Stomach (tissue), 9 donors: Measurements from ENCODE around the gene ETV6. TPM values are rescaled to one million over a fixed set of nuclear protein-coding genes. Genes with fewer than 3 reads are reported as not detected.

Source experiments
- DNase-seq, 2 donors: peaks; one replicate each; pipeline versions ENCODE4 v3.0.0 to v3.0.0-alpha.2; 2013 to 2019
- H3K27ac ChIP-seq, 5 donors: fragments of 200-600 bp in 4 of 5; sonication (generic) in 4 of 5; one replicate each; pipeline ENCODE4 v1.5.1; 2013 to 2019; ENCODE audit warnings: mild to moderate bottlenecking in 1 of 5, moderate library complexity in 1 of 5
- H3K27me3 ChIP-seq, 3 donors: fragments of 200-600 bp; sonication (generic); one replicate each; pipeline ENCODE4 v1.5.1; 2017 to 2019; ENCODE audit warnings: mixed run types in 1 of 3
- H3K36me3 ChIP-seq, 4 donors: fragments of 200-600 bp; sonication (generic); 1 replicate in 3 of 4; 2 replicates in 1 of 4; pipeline ENCODE4 v1.5.1; 2016 to 2019
- H3K4me1 ChIP-seq, 4 donors: fragments of 200-600 bp; sonication (generic); one replicate each; pipeline ENCODE4 v1.5.1; 2016 to 2019
- H3K4me3 ChIP-seq, 4 donors: fragments of 200-600 bp; sonication (generic) in 3 of 4; one replicate each; pipeline ENCODE4 v1.5.1; 2016 to 2019; ENCODE audit warnings: mild to moderate bottlenecking in 1 of 4
- H3K9me3 ChIP-seq, 4 donors: fragments of 200-600 bp; sonication (generic); one replicate each; pipeline ENCODE4 v1.5.1; 2016 to 2019
- EP300 ChIP-seq: sonication (generic); formaldehyde crosslinking; IDR thresholded peaks from one replicate; pipeline ENCODE4 v1.6.1; 2017; ENCODE audit warnings: antibody characterized with exemption
- POLR2A ChIP-seq, 4 donors: fragments of 450-650 bp; IDR thresholded peaks; one replicate each; pipeline ENCODE4 v1.6.1; 2016; ENCODE audit warnings: antibody characterized with exemption in 4 of 4, control low read depth in 2 of 4, mild to moderate bottlenecking in 1 of 4, moderate library complexity in 1 of 4
- POLR2AphosphoS5 ChIP-seq, 3 donors: sonication (generic); formaldehyde crosslinking; IDR thresholded peaks; one replicate each; pipeline ENCODE4 v1.6.1; 2016; ENCODE audit warnings: antibody characterized with exemption in 3 of 3
- whole genome bisulfite sequencing, 5 donors: extraction: QIAGEN DNeasy Blood & Tissue Kit in 3 of 5; methylation state at CpG; one replicate each; pipeline versions ENCODE4 v1.1.5 to v1.1.7; 2013 to 2018; 5-methylcytosine and 5-hydroxymethylcytosine counted together
- intact Hi-C: fragments of 100-400 bp; cut with DNase I; formaldehyde crosslinking; loops from one replicate; pipeline ENCODE4 v1.15.1; 2023; ENCODE audit warnings: low total_unique reads
- polyA plus RNA-seq, 3 donors: library from polyadenylated mRNA; stranded (reverse); fragments of 200-250 nt; gene quantifications; one replicate each; pipeline ENCODE4 v1.2.3, GENCODE V29; 2013
- total RNA-seq, 5 donors: library from RNA; depleted of rRNA; stranded (reverse); fragments of >200 nt; gene quantifications; one replicate each; pipeline versions ENCODE4 v1.1.0 to v1.2.3, GENCODE V29; 2014 to 2016
- TF ChIP-seq, protein P1 (sequence below), 7 experiments: fragments of 450-650 bp in 4 of 7; fragments of 200-600 bp in 3 of 7; sonication (generic) in 3 of 7; IDR thresholded peaks; one replicate each; pipeline ENCODE4 v1.5.1; 2016 to 2019; ENCODE audit warnings: antibody characterized with exemption in 7 of 7, control low read depth in 2 of 7, mild to moderate bottlenecking in 1 of 7
- donor health status: healthy with polysubstance abuse.
- donor health status: Bipolar disorder and iron deficiency.
- donor health status: healthy.

Gene ETV6
- total and polyA plus RNA-seq, 8 donors = 4.1 to 60.3 (median 13.4) TPM

DNA sequence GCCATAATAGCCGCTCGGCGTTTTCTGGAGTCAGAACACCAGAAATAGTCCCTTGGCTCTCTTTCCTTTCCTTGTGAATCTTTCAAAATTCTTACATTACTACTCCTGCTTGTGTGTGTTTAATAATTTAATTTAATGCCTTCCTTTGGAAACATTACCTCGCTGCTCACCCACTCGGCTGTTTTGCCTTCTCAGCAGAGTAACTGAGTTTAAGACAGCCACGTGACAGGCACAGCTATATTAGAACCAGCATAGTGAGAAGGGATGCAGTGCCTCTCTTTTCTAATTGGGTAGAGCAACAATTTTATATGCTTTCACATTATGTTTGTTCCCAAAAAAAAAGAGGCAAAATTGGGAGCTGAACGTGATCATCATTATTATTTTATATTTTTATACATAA lies 107.6 kb downstream of the ETV6 start:
- TF ChIP-seq POLR2AphosphoS5 (IDR thresholded peaks at IDR 0.05) = no peak
- no peaks in the 10 kb centered on the region for H3K27me3 ChIP-seq
- H3K4me3 ChIP-seq = no peak overlapping the region
- H3K36me3 ChIP-seq = peaks cover 0 to 43% (median 17%) of the 10 kb centered on the region in 4 donors
- H3K4me1 ChIP-seq = peaks cover 16 to 79% (median 57%) of the 10 kb centered on the region in 4 donors
- no peaks in the 10 kb centered on the region for H3K9me3 ChIP-seq
- intact Hi-C loops = no loop called here
- DNase-seq = no peak
- H3K27ac ChIP-seq = peak overlapping the region in 4 of 5 donors; percentile 81 to 88 (median 83)
- 78 to 91% (median 84%) methylated on average over 7 of the region's 7 CpGs for WGBS, 5 donors

DNA sequence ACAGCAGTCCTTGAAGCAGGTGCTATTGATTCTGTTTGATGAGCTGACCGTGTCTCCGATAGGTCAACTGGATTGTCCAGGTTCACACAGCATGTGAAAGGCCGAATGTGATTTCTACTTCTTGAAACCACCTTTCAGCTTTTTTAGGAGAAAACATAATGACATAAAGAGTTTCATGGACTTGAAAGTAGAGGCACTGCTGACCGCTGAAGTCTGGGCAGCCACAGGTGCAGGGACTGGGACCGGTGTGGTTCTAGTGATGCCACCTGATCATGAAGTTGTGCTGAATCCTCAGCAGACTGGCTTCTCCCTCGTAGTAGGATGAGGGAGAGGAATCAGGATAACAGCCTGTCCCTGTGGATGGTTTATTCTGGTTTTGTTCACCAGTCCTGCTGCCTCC lies 108.1 kb downstream of the ETV6 start:
- DNase-seq = no peak
- Histone ChIP-seq H3K4me3 (no peak overlapping the region), H3K9me3 (no peaks in the 10 kb centered on the region), H3K36me3 (peaks cover 0 to 41% (median 17%) of the 10 kb centered on the region in 4 donors), H3K27me3 (no peaks in the 10 kb centered on the region), H3K27ac (peak overlapping the region in 4 of 5 donors; percentile 81 to 88 (median 83)), H3K4me1 (peaks cover 21 to 79% (median 59%) of the 10 kb centered on the region in 4 donors)
- WGBS, 5 donors = 92 to 97% (median 95%) methylated on average over 6 of the region's 6 CpGs
- no peak for TF ChIP-seq POLR2AphosphoS5 (IDR thresholded peaks at IDR 0.05)
- TF ChIP-seq, protein P1, sequence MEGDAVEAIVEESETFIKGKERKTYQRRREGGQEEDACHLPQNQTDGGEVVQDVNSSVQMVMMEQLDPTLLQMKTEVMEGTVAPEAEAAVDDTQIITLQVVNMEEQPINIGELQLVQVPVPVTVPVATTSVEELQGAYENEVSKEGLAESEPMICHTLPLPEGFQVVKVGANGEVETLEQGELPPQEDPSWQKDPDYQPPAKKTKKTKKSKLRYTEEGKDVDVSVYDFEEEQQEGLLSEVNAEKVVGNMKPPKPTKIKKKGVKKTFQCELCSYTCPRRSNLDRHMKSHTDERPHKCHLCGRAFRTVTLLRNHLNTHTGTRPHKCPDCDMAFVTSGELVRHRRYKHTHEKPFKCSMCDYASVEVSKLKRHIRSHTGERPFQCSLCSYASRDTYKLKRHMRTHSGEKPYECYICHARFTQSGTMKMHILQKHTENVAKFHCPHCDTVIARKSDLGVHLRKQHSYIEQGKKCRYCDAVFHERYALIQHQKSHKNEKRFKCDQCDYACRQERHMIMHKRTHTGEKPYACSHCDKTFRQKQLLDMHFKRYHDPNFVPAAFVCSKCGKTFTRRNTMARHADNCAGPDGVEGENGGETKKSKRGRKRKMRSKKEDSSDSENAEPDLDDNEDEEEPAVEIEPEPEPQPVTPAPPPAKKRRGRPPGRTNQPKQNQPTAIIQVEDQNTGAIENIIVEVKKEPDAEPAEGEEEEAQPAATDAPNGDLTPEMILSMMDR (IDR thresholded peaks at IDR 0.05) = no peak
- no peak for TF ChIP-seq EP300
- TF ChIP-seq POLR2A (IDR thresholded peaks at IDR 0.05) = no peak
- intact Hi-C loops = no loop called here

DNA sequence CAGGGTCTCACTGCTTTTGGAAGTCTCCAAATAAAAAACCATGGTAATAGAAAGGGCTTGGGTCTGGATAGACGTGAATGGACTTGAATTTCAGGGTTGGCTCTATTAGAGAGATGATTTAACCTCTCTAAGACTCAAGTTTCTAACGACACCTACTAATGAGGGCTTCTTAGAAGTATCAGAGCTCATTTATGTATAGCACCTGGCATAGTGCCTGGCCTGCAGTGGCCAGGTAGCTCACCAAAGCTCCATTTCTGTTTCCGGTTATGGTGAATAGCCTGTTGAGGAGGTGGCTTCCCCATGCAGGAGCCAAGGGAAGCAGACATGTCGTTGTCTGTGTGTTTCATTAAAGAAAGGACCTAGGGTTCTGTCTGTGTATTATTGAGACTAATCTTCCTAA lies 108.6 kb downstream of the ETV6 start:
- no peaks in the 10 kb centered on the region for H3K27me3 ChIP-seq
- DNase-seq = no peak
- no peak overlapping the region for H3K4me3 ChIP-seq
- peaks cover 0 to 36% (median 17%) of the 10 kb centered on the region in 4 donors for H3K36me3 ChIP-seq
- WGBS, 5 donors = 72 to 94% (median 88%) methylated on average over 3 to 4 of the region's 4 CpGs
- H3K4me1 ChIP-seq = peaks cover 26 to 79% (median 62%) of the 10 kb centered on the region in 4 donors
- TF ChIP-seq, protein P1 (IDR thresholded peaks at IDR 0.05) = no peak
- no peak for TF ChIP-seq POLR2A (IDR thresholded peaks at IDR 0.05)
- no peak for TF ChIP-seq EP300
- TF ChIP-seq POLR2AphosphoS5 (IDR thresholded peaks at IDR 0.05) = no peak
- H3K27ac ChIP-seq = peak overlapping the region in 4 of 5 donors; percentile 81 to 88 (median 83)
- no peaks in the 10 kb centered on the region for H3K9me3 ChIP-seq
- intact Hi-C loops = no loop called here

DNA sequence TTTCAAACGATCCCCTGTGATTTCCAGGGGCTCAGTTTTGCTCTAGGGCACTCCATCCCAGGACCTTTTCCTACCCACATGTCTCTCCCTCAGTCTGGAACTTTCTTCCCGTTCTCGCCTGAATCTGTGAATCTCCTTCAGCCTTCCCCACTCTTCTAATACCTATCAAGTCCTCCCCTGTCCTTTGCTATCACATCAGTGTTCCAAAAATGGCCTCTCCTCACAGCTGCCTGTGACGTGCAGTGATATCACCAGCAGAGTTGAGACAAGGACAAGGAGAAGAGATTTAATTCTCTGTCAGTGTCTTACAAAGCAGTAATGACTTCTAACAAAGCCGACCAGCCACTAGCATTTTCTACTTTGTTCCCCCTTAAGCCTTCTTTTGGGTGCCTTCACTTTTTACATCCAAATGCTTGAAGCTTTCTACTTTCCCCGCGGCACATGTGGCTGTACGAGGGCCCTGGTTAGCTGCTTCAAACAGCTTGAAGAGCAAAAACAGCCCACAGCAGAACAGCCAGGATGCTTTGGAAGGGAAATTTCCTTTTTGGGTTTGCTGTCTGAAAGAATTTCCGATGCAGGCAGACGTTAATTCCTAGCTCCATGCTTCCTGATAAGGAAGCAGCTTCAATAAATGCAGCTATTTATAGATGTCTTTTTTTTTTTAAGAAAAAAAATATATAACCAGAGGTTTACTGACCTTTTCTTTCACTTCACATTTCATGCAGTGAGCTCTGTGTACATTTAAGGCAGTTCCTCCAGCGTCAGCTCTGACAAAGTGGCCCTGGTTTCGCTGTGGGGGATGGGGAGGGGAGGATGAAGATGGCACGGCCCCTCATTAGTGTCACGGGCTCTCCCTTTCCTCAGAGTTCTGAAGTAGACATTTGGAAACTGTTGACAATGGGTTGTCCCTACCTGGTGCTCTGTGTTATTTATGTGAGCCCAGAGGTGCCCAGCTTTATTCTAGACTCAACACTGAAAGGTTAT lies 109.3 kb downstream of the ETV6 start:
- Histone ChIP-seq H3K4me3 (no peak overlapping the region), H3K9me3 (no peaks in the 10 kb centered on the region), H3K27ac (peak overlapping the region in 4 of 5 donors; percentile 81 to 88 (median 83)), H3K4me1 (peaks cover 31 to 81% (median 66%) of the 10 kb centered on the region in 4 donors), H3K27me3 (no peaks in the 10 kb centered on the region), H3K36me3 (peaks cover 0 to 29% (median 10%) of the 10 kb centered on the region in 4 donors)
- TF ChIP-seq POLR2AphosphoS5 (IDR thresholded peaks at IDR 0.05) (peak in 1 of 3 donors; percentile 35), EP300 (peak; percentile 16), POLR2A (IDR thresholded peaks at IDR 0.05) (no peak)
- TF ChIP-seq, protein P1 (IDR thresholded peaks at IDR 0.05) = no peak
- DNase-seq = peak in 1 of 2 donors; percentile 80
- intact Hi-C loops = no loop called here
- WGBS, 5 donors = 49 to 65% (median 54%) methylated on average over 14 of the region's 14 CpGs
